IMR-90 (cell line): ENCODE measurements around the gene AGAP1. TPM values are rescaled to one million over a fixed set of nuclear protein-coding genes. Genes with fewer than 3 reads are reported as not detected.

ENCODE experiments used
- ATAC-seq: fragments of 200-7000 bp; cut with Tn5 transposase; 2 replicates; pipeline ENCODE4 v1.9.1; 2020; ENCODE audit warnings: low read depth, mild to moderate bottlenecking, moderate library complexity
- BruUV-seq: library from RNA; stranded (reverse); fragments of 400-500 nt; replicated peaks from 2 replicates; lab custom pipeline; 2021; lab: Mats Ljungman, UMichigan
- CTCF ChIA-PET: fragments of 300-600 bp; formaldehyde crosslinking; extraction: SDS; loops from one replicate; lab custom pipeline; 2021; ENCODE audit warnings: antibody characterized with exemption; lab: Yijun Ruan, JAX
- POLR2A ChIA-PET: fragments of 300-600 bp; sonication (Branson Sonifier 250); formaldehyde crosslinking; loops from one replicate; lab custom pipeline; 2022; ENCODE audit warnings: antibody characterized with exemption; ENCODE audit not compliant: unreplicated experiment; lab: Charles Lee
- DNase-seq: peaks from one replicate; pipeline ENCODE4 v3.0.0; 2013
- H2AFZ ChIP-seq: replicated peaks from 2 replicates; pipeline ENCODE3; 2013; ENCODE audit warnings: low read length, mild to moderate bottlenecking; ENCODE audit not compliant: poor library complexity
- H2AK5ac ChIP-seq: 2 replicates; pipeline ENCODE4 v1.6.1; 2013; ENCODE audit warnings: low read depth, low read length, inconsistent platforms
- H2AK9ac ChIP-seq: replicated peaks from 2 replicates; pipeline ENCODE3; 2013; ENCODE audit warnings: mild to moderate bottlenecking, low read depth, low read length, moderate library complexity; ENCODE audit not compliant: poor library complexity
- H2BK120ac ChIP-seq: 2 replicates; pipeline ENCODE4 v1.6.1; 2013; ENCODE audit warnings: low read depth, low read length, inconsistent platforms
- H2BK15ac ChIP-seq: 3 replicates; pipeline ENCODE4 v1.6.1; 2013; ENCODE audit warnings: low read depth, low read length, inconsistent platforms
- H2BK20ac ChIP-seq: 2 replicates; pipeline ENCODE4 v1.6.1; 2013; ENCODE audit warnings: low read depth, mild to moderate bottlenecking, inconsistent platforms, low read length, moderate library complexity
- H2BK5ac ChIP-seq: 2 replicates; pipeline ENCODE4 v1.6.1; 2013; ENCODE audit warnings: mild to moderate bottlenecking, low read depth, low read length, inconsistent platforms; ENCODE audit not compliant: poor library complexity, severe bottlenecking
- H3K14ac ChIP-seq: replicated peaks from 2 replicates; pipeline ENCODE4 v1.6.1; 2013; ENCODE audit warnings: low read depth, low read length, inconsistent platforms
- H3K18ac ChIP-seq: 2 replicates; pipeline ENCODE4 v1.6.1; 2013; ENCODE audit warnings: low read depth, low read length, control low read depth
- H3K23ac ChIP-seq: 2 replicates; pipeline ENCODE4 v1.6.1; 2013; ENCODE audit warnings: low read depth, low read length, inconsistent platforms
- H3K27ac ChIP-seq: 2 replicates; pipeline ENCODE4 v1.5.1; 2013; ENCODE audit warnings: mild to moderate bottlenecking, control low read depth, low read length; ENCODE audit not compliant: insufficient read depth
- H3K27me3 ChIP-seq: 2 replicates; pipeline ENCODE4 v1.6.1; 2013; ENCODE audit warnings: low read length; ENCODE audit not compliant: control insufficient read depth, insufficient read depth
- H3K36me3 ChIP-seq: 2 replicates; pipeline ENCODE4 v1.6.1; 2013; ENCODE audit warnings: low read length, mixed read lengths; ENCODE audit not compliant: control insufficient read depth, insufficient read depth
- H3K4ac ChIP-seq: 2 replicates; pipeline ENCODE4 v1.6.1; 2013; ENCODE audit warnings: low read depth, low read length, inconsistent platforms
- H3K4me1 ChIP-seq: 2 replicates; pipeline ENCODE4 v1.6.1; 2013; ENCODE audit warnings: low read length, mixed read lengths; ENCODE audit not compliant: control insufficient read depth, insufficient read depth
- H3K4me2 ChIP-seq: 2 replicates; pipeline ENCODE4 v1.6.1; 2013; ENCODE audit warnings: low read depth, mild to moderate bottlenecking, control low read depth, low read length, moderate library complexity
- H3K4me3 ChIP-seq: 2 replicates; pipeline ENCODE4 v1.5.1; 2013; ENCODE audit warnings: low read depth, mild to moderate bottlenecking, control low read depth, low read length, moderate library complexity; ENCODE audit not compliant: insufficient read depth
- H3K56ac ChIP-seq: 2 replicates; pipeline ENCODE4 v1.6.1; 2013; ENCODE audit warnings: low read length, inconsistent platforms; ENCODE audit not compliant: insufficient read depth; ENCODE audit errors: extremely low read depth
- H3K79me1 ChIP-seq, 2 experiments: 2 replicates each; pipeline ENCODE4 v1.6.1; 2013; ENCODE audit warnings: low read length in 2 of 2, inconsistent platforms in 1 of 2, low read depth in 1 of 2
- H3K9ac ChIP-seq: 2 replicates; pipeline ENCODE4 v1.6.1; 2013; ENCODE audit warnings: low read depth, low read length, control low read depth
- H3K9me1 ChIP-seq: 2 replicates; pipeline ENCODE4 v1.6.1; 2013; ENCODE audit warnings: low read length, inconsistent platforms; ENCODE audit not compliant: insufficient read depth
- H3K9me3 ChIP-seq: 2 replicates; pipeline ENCODE4 v1.6.1; 2013; ENCODE audit warnings: low read length; ENCODE audit not compliant: control insufficient read depth, insufficient read depth
- H4K20me1 ChIP-seq: 2 replicates; pipeline ENCODE4 v1.6.1; 2013; ENCODE audit warnings: low read length, inconsistent platforms; ENCODE audit not compliant: insufficient read depth
- H4K5ac ChIP-seq: 2 replicates; pipeline ENCODE4 v1.6.1; 2013; ENCODE audit warnings: mild to moderate bottlenecking, low read depth, low read length, control low read depth
- H4K8ac ChIP-seq, 2 experiments: 2 replicates each; pipeline ENCODE4 v1.6.1; 2013; ENCODE audit warnings: low read depth in 2 of 2, low read length in 2 of 2, control low read depth in 1 of 2, inconsistent platforms in 1 of 2
- H4K91ac ChIP-seq: 2 replicates; pipeline ENCODE4 v1.6.1; 2013; ENCODE audit warnings: low read depth, low read length, inconsistent platforms; ENCODE audit not compliant: insufficient read depth
- BHLHE40 ChIP-seq: fragments of 150-350 bp; IDR thresholded peaks from 2 replicates; pipeline ENCODE4 v1.6.1; 2016; ENCODE audit warnings: mild to moderate bottlenecking, low read depth, low read length
- CEBPB ChIP-seq: IDR thresholded peaks from 2 replicates; pipeline ENCODE4 v1.6.1; 2012; ENCODE audit warnings: low read depth, low read length, improper control_type of control experiment
- FOS ChIP-seq: fragments of 150-350 bp; IDR thresholded peaks from 2 replicates; pipeline ENCODE4 v1.6.1; 2016; ENCODE audit warnings: low read depth, low read length
- MAFK ChIP-seq: IDR thresholded peaks from 2 replicates; pipeline ENCODE4 v1.6.1; 2012; ENCODE audit warnings: low read depth, low read length, improper control_type of control experiment
- MXI1 ChIP-seq: IDR thresholded peaks from 2 replicates; pipeline ENCODE4 v1.6.1; 2012; ENCODE audit warnings: low read depth, mild to moderate bottlenecking, low read length, moderate library complexity, borderline replicate concordance
- NFE2L2 ChIP-seq: fragments of 150-350 bp; IDR thresholded peaks from 2 replicates; pipeline ENCODE4 v1.6.1; 2016; ENCODE audit warnings: low read depth, mild to moderate bottlenecking, low read length
- POLR2A ChIP-seq: IDR thresholded peaks from 2 replicates; pipeline ENCODE4 v1.6.1; 2012; ENCODE audit warnings: mild to moderate bottlenecking, low read depth, low read length
- RAD21 ChIP-seq: IDR thresholded peaks from 2 replicates; pipeline ENCODE4 v1.6.1; 2012; ENCODE audit warnings: low read length, improper control_type of control experiment
- RCOR1 ChIP-seq: IDR thresholded peaks from 2 replicates; pipeline ENCODE4 v1.6.1; 2012; ENCODE audit warnings: mild to moderate bottlenecking, low read length, improper control_type of control experiment; ENCODE audit not compliant: insufficient replicate concordance
- RFX5 ChIP-seq: IDR thresholded peaks from 2 replicates; pipeline ENCODE4 v1.8.0; 2012; ENCODE audit warnings: low read depth, mild to moderate bottlenecking, low read length, moderate library complexity
- WGBS, 2 experiments: methylation state at CpG; one replicate each; pipeline versions ENCODE4 v1.1.5 to v1.1.7; 2013; ENCODE audit warnings: missing lambda C conversion rate in 2 of 2; ENCODE audit not compliant: insufficient read length in 1 of 2; ENCODE audit errors: extremely low coverage in 2 of 2; 5-methylcytosine and 5-hydroxymethylcytosine counted together
- dilution Hi-C: fragments of 300-500 bp; cut with HindIII; formaldehyde crosslinking; loops from one replicate; pipeline ENCODE4 v1.14.3; 2018; ENCODE audit warnings: low sequenced_read_pairs; ENCODE audit not compliant: unreplicated experiment
- in situ Hi-C: fragments of 300-500 bp; cut with MboI; formaldehyde crosslinking; loops from 3 replicates; pipeline ENCODE4 v1.14.3; 2019; ENCODE audit warnings: low sequenced_read_pairs, inconsistent platforms, mixed read lengths
- intact Hi-C: fragments of 100-400 bp; cut with micrococcal nuclease; formaldehyde crosslinking; loops from 2 replicates; pipeline ENCODE4 v1.10.0; 2022
- polyA plus RNA-seq, 3 experiments: library from polyadenylated mRNA; depleted of rRNA; stranded (reverse); fragments of >200 nt; gene quantifications; 2 replicates each; pipeline ENCODE4 v1.2.3, GENCODE V29; 2012; ENCODE audit warnings: low replicate concordance in 1 of 3
- total RNA-seq: library from RNA; depleted of rRNA; stranded (reverse); fragments of >200 nt; gene quantifications from 2 replicates; pipeline ENCODE4 v1.2.3, GENCODE V29; 2012
- TF ChIP-seq, protein P1 (sequence below): fragments of 150-350 bp; IDR thresholded peaks from 2 replicates; pipeline ENCODE4 v1.6.1; 2017; ENCODE audit warnings: mild to moderate bottlenecking, antibody characterized with exemption, low read length, low read depth
- TF ChIP-seq, protein P2 (sequence below): fragments of 150-350 bp; IDR thresholded peaks from 2 replicates; pipeline ENCODE4 v1.6.1; 2016; ENCODE audit warnings: low read depth, mild to moderate bottlenecking, low read length, moderate library complexity, borderline replicate concordance
- TF ChIP-seq, protein P3 (sequence below): conservative IDR thresholded peaks from 2 replicates; pipeline ENCODE4 v1.5.1; 2012; ENCODE audit warnings: mild to moderate bottlenecking, low read depth, low read length, improper control_type of control experiment

AGAP1 gene
- total and polyA plus RNA-seq, 2 of the 4 experiments (the other 2 are of a cell fraction): 15.1 to 16.4 TPM

DNA sequence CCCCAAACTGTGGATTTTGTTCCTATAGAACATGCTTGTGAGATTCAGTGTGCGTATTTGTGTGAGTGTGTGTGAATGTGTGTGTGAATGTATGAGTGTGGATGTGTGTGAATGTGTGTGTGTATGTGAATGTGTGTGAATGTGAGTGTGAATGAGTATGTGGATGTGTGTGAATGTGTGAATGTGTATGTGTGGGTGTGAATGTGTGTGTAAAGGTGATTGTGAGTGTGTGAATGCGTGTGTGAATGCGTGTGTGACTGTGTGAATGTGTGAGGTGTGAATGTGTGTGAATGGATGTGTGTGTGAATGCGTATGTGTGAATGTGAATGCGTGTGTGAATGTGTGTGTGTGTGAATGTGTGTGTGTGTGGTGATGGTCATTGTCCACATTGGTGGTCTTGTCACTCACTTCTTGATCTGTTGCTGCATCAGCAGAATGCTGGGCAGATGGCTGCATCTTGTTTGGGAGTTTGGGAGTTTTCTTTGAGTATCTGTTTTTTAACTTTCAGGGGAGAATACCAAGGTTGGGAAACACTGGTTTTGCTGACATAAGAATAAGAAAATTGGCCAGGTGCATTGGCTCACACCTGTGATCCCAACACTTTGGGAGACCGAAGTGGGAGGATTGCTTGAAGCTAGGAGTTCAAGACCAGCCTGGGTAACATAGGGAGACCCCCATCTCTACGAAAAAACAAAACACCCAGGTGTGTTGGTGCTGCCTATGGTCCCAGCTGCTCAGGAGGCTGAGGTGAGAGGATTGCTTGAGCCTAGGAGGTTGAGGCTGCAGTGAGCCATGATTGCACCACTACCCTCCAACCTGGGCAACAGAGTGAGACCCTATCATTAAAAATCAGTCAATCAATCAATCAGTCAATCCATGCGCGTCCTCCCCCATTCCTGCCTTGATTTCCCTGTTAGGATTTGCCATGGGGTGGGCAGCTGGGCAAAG, 18.2 kb downstream of the AGAP1 start:
- CTCF ChIA-PET: no interaction called here
- Histone ChIP-seq H3K4me1 (peaks cover 8% of the 10 kb centered on the region; the same call in 1 of the 2 replicates), H2BK5ac (peak overlapping the region; percentile 77), H3K9me1 (peaks cover 5% of the 10 kb centered on the region), H3K4me2 (no peak overlapping the region), H3K4me3 (no peak overlapping the region), H2AK5ac (peak overlapping the region; percentile 87), H2AK9ac (peak overlapping the region; percentile 83), H3K36me3 (no peaks in the 10 kb centered on the region), H4K20me1 (peaks cover 59% of the 10 kb centered on the region), H3K27ac (no peak overlapping the region), H2BK15ac (peak overlapping the region; percentile 60; the same call in 2 of the 3 replicates), H2AFZ (no peak overlapping the region), H3K14ac (peak overlapping the region; percentile 29), H3K56ac (no peak overlapping the region), H4K5ac (no peak overlapping the region), H3K27me3 (no peaks in the 10 kb centered on the region), H4K8ac (0 out of 4 replicates have a peak overlapping the region, but pooled peaks of 1 of the 2 experiments have one; percentile 6), H4K91ac (peak overlapping the region; percentile 45; the same call in 1 of the 2 replicates), H3K23ac (peak overlapping the region; percentile 25; the same call in 1 of the 2 replicates), H3K4ac (peak overlapping the region; percentile 22; the same call in 1 of the 2 replicates), H3K9ac (no peak overlapping the region), H2BK20ac (no peak overlapping the region), H2BK120ac (peak overlapping the region; percentile 24; the same call in 1 of the 2 replicates), H3K9me3 (no peaks in the 10 kb centered on the region), H3K79me1 (peaks cover 28 to 76% of the 10 kb centered on the region in 2 experiments), H3K18ac (peak overlapping the region; percentile 24; the same call in 1 of the 2 replicates)
- POLR2A ChIA-PET: interaction anchor here (0.6 kb wide), 1 partner anchor 21 kb away, joined by 3 read pairs; no protein-coding TSS in a partner anchor
- intact Hi-C loops (no loop called here), in situ Hi-C loops (no loop called here), dilution Hi-C loops (no loop called here)
- ATAC-seq (no peak), DNase-seq (no peak)
- no TSS peak for BruUV-seq
- 100% methylated on average over 2 to 5 of the region's 9 CpGs for WGBS, 2 experiments
- no peak for TF ChIP-seq NFE2L2
- TF ChIP-seq, protein P1, sequence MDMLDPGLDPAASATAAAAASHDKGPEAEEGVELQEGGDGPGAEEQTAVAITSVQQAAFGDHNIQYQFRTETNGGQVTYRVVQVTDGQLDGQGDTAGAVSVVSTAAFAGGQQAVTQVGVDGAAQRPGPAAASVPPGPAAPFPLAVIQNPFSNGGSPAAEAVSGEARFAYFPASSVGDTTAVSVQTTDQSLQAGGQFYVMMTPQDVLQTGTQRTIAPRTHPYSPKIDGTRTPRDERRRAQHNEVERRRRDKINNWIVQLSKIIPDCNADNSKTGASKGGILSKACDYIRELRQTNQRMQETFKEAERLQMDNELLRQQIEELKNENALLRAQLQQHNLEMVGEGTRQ: no peak
- TF ChIP-seq, protein P2, sequence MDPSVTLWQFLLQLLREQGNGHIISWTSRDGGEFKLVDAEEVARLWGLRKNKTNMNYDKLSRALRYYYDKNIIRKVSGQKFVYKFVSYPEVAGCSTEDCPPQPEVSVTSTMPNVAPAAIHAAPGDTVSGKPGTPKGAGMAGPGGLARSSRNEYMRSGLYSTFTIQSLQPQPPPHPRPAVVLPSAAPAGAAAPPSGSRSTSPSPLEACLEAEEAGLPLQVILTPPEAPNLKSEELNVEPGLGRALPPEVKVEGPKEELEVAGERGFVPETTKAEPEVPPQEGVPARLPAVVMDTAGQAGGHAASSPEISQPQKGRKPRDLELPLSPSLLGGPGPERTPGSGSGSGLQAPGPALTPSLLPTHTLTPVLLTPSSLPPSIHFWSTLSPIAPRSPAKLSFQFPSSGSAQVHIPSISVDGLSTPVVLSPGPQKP: no peak
- TF ChIP-seq RFX5: no peak
- TF ChIP-seq RAD21: no peak
- no peak for TF ChIP-seq FOS
- TF ChIP-seq MXI1: no peak
- TF ChIP-seq MAFK: no peak
- TF ChIP-seq RCOR1: no peak
- no peak for TF ChIP-seq BHLHE40
- TF ChIP-seq, protein P3, sequence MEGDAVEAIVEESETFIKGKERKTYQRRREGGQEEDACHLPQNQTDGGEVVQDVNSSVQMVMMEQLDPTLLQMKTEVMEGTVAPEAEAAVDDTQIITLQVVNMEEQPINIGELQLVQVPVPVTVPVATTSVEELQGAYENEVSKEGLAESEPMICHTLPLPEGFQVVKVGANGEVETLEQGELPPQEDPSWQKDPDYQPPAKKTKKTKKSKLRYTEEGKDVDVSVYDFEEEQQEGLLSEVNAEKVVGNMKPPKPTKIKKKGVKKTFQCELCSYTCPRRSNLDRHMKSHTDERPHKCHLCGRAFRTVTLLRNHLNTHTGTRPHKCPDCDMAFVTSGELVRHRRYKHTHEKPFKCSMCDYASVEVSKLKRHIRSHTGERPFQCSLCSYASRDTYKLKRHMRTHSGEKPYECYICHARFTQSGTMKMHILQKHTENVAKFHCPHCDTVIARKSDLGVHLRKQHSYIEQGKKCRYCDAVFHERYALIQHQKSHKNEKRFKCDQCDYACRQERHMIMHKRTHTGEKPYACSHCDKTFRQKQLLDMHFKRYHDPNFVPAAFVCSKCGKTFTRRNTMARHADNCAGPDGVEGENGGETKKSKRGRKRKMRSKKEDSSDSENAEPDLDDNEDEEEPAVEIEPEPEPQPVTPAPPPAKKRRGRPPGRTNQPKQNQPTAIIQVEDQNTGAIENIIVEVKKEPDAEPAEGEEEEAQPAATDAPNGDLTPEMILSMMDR: no peak
- no peak for TF ChIP-seq POLR2A
- TF ChIP-seq CEBPB: no peak
